Ovary (tissue), 3 donors: Measurements from ENCODE around the gene FAM120B.

Experiments used
- CTCF ChIP-seq, 3 donors: fragments of 450-650 bp in 2 of 3; fragments of 200-600 bp in 1 of 3; IDR thresholded peaks; one replicate each; pipeline versions ENCODE4 v1.5.1 to v1.8.0; 2016 to 2022; ENCODE audit warnings: antibody characterized with exemption in 3 of 3, mild to moderate bottlenecking in 1 of 3
- POLR2A ChIP-seq: fragments of 450-650 bp; IDR thresholded peaks from one replicate; pipeline ENCODE4 v1.6.1; 2017; ENCODE audit warnings: antibody characterized with exemption, mild to moderate bottlenecking, moderate library complexity
- donor health status: DM: no; HTN: no; CAD: no.

- TF ChIP-seq CTCF (IDR thresholded peaks at IDR 0.05), result no peak
- no peak for TF ChIP-seq POLR2A
Observed at GRCh38 chr6:170289180-170289931, 17.2 kb upstream of the FAM120B start.
